NCI-H82 treated with DMSO at 0.1 percent for 48 hours (cell line): Measurements from ENCODE around the gene ORC6.
"Not testable (repeated sequence)": the region's sequence is repeated elsewhere in the genome, so short reads cannot be mapped to it uniquely, and the experiment has no call there.

Source experiments
- DNase-seq: peaks from one replicate; lab custom pipeline; 2025; ENCODE audit not compliant: unreplicated experiment; lab: John Stamatoyannopoulos, UW

Gene ORC6, protein sequence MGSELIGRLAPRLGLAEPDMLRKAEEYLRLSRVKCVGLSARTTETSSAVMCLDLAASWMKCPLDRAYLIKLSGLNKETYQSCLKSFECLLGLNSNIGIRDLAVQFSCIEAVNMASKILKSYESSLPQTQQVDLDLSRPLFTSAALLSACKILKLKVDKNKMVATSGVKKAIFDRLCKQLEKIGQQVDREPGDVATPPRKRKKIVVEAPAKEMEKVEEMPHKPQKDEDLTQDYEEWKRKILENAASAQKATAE

DNA sequence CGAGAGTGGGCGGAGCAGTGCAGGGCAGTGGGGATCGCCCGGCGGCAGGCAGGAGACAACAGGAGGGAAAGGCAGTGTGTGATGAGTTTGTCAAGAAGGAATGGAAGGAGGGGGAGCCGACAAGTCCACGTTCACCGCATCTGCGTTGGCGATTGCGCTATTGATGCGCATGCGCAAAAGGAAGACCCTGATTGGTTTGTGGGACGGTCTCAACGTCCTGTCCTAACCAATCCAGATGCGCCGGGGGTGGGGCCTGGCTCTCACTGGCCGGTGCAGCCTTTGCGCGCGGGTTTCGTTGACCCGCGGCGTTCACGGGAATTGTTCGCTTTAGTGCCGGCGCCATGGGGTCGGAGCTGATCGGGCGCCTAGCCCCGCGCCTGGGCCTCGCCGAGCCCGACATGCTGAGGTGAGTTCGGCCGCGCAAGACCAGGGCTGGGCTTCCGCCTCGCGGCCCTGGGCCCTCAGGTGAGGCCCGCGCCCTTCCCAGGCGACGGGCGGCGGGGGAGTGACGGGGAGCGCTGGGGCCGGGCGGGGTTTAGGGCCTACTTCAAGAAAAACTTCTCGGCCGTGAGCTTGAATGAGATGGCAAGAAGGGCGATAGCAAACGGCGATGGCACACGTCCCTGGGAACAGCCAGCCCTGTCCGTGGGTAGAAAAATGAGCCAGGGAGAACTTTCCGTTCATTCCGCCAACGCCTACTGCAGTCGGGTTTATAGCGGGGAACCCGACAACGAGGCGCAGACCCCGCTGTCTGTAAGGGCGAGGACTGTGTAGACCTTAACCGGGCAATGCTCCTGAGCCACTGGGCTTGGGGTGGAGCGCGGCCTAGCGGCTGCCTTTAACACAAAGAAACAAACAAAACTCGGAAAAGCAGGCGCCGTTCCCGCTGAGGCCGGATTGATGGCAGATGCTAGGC is at the start of gene ORC6:
Gene ORC6, plus strand, starts transcription at position 295 of the 916 bp plus-strand sequence. Its CDS starts 47 bp downstream, at position 342.
- DNase-seq = peak; percentile 86

DNA sequence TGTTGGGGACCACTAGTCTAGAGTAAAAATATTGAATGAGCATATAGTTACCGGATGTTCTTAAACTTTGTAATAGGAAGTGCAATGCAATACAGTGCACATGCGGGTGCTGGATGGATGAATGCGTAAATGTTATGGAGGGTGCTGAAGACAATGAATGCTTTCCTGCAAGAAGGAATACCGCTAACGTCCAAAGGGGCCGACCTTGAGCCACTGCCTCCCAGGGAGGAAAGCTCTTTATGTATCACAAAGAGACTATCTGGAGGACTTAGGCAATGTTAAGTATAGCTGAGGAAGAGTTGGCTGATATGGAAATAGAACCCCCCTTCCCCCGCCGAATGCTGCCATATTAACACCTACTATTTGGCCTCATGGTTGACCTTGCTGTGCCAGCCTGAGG is 40.8 kb upstream of the ORC6 start:
- DNase-seq = no peak

DNA sequence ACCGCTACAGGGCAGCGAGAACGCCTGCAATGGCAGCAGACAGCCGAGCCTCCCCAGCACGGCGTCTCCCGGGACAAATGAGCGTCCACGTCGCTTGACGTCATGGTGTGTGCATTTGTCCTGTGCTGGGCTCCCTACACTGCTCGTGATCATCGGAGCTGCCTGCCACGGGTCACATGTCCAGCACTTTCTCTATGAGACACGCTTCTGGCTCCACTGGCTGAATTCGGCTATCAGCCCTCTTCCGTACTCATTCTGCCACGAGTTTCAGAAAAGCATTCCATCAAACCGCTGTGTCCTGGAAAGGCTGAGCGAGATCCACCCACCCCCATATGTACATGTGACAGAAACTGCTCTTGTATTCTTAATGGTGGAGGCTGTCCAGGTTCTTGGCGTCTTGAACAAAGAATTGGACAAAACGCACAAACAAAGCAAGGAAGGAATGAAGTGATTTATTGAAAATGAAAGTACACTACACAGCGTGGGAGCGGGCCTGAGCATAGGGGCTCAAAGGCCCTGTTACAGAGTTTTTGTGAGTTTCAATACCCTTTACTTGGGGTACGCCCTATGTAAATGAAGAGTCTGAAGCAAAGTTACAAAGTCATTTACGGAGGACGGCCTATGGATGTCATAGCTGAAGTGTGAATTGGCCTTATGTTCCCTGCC is 39.7 kb upstream of the ORC6 start:
- DNase-seq = no peak

- no peak for DNase-seq
These were observed 39.2 kb upstream of the ORC6 start for GRCh38 chr16:46650254-46650623.

DNA sequence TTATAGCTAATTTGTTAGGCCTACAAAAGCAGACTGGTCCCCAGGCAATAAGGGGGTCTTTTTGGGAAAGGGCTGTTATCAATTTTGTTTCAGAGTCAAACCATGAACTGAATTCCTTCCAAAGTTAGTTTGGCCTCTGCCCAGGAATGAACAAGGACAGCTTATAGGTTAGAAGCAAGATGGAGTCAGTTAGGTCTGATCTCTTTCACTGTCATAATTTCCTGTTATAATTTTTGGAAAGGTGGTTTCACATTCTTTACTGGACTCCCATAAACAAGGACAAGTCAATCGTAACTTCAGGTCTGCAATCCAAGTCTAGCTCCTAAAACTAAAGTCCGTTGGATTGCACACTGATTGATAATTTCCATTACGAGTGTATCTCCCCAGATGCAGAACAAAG is 38.2 kb upstream of the ORC6 start:
- DNase-seq = no peak

GRCh38 chr16:46658925-46659324 is 30.5 kb upstream of the ORC6 start:
- no peak for DNase-seq

DNA sequence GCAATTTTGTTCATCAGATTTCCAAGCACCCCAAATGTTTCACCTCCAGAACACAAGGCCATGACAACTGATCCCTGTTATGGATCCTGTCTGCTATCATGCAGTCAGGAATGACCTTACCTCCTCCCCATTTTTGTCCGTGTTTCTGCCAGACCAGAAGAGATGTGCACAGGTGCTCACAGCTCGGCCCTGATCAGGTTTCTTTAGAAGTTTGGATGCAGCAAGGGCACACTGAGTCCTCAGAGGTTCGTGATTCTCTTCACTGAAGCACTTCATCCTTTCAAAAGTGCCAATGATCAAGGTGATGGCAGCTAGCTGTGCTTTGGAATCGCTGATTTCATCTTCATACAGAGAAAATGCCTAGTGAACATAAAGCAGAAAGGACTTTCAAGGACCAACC is 27.3 kb upstream of the ORC6 start:
- DNase-seq = no peak

GRCh38 chr16:46673320-46674013 is 16.0 kb upstream of the ORC6 start:
- peak; percentile 21 for DNase-seq

- not testable (repeated sequence) for DNase-seq
These were observed 11.5 kb upstream of the ORC6 start for GRCh38 chr16:46677943-46678342.

DNA sequence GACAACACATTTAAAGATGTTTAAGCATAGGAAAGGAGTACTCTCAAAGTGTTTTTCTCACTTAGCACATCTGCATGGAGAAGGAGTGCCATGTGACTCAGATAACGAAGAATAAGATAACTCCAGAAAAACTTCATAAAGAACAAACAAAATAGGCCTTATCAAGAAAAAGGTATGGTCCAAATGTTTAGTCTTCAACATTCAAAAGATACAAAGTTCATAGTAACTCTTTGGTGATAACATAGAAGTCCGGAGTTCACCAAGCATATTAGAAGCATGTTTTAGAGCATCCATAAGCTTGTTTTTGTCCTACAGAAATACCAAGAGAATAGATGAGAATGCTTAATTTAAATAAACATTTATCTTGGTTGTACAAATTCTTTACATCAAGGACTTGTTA is 7.6 kb upstream of the ORC6 start:
- DNase-seq = not testable (repeated sequence)

DNA sequence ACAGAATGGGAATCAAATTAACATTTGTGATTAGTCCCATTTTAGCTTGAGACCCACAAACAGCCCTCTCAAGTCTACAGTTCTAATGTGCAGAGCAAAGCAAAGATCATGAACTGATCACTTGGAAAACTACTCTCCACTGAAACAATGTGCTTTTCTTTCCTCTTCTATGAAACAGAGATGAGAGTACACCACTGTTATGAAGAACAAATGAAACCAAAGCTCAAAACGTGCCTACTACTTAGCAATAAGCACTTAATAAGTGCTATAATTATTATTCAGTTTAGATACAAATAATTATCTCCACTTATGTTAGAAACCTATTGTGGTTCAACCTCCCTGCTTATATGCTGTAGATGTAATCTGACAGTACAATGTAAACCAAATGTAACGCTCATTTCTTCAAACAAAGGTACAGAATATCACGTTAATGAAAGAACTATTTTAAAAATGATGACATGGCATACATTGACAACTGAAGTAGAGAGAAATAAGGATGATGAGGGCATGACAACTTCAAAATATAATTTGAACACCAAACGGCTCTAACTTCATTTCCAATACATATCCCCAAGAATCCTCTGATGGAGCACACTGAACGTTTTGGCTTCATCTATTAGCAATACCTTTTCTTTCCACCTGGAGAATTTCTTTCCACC is 2.5 kb upstream of the ORC6 start:
- no peak for DNase-seq

DNA sequence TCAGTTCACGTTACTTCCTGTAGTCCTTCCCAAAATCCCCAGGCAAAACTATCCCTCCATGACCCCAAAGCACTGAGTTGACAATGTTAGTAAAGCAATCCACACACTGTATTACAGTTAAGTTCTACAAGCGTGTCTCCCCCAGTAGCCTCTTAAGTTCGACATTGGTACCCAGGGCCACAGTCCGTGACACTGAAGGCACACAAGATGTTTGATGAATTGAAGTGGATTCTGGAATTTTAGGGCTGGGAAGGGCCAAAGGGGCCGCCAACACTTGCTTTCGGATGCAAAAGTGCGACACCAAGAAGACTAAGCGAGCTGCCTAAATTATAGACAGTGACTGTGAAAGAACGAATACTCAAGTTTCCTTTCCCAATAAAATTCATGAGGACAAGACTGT is 2.0 kb upstream of the ORC6 start:
- DNase-seq = no peak

DNA sequence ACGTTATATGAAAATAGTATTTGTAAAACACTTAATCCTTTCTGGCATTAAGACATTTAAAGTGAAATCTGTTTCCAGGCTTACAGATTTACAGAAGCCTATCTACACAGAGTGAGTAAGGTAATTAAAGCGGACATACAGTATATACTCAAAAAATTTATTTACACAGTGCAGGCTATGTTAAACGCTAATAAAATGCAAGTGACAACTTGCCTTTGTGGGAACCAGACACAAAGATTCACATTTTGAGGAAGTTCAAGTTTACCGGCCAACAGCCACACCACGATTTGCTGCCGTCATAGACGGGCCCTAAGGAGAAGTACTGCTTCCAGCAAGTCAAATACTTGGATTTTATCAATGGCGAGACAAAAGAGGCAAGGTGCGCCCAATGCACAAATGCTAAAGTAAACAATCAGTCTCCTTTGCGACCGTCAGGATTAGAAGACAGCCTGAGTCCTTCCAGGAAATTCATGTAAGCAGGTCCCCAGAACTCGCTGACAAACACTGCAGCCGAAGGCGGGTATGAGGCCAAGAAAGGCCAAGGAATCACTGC is 1.3 kb upstream of the ORC6 start:
- DNase-seq = no peak

- DNase-seq = peak; percentile 92
These were observed 650 bp upstream of the ORC6 start, which contains the start of gene VPS35 for GRCh38 chr16:46688654-46689364. TSS of gene VPS35 (minus strand) at chr16:46689178. CDS start at chr16:46689133, 45 bp downstream.

DNA sequence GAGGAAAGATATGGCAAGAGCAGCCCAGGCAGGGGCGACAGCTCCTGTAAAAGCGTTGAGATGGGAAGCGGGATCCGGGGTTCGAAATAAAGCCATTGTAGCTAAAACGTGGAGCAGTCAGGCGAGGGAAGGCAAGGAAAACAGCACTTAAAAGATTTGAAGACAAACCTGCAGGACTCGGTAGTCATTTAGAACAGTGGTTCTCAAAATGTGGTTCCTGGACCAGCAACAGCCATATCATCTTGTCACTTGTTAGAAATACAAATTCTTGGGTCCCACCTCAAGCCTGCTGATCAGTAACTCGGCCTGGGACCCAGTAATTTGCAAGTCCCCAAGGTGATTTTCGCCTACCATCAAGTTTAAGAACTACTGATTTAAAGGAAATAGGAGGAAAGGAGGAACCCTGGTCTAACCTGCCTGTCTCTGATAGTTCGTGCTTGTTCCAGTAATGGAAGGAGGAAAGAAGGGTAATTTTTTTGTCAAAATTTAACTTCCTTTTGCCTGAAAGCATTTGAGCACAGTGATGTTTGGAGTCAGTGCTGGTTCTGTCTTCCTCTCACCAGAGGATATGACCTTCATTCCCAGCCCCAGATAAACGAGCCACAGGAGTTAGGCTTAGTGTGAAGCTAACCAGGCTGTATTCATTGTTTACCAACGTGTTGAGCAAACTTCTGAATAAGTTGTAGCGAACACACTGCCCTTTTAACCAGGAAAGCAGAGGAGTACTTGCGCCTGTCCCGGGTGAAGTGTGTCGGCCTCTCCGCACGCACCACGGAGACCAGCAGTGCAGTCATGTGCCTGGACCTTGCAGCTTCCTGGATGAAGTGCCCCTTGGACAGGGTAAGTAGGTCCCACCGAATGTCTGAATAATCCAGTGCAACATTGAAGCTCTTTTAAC is 1.1 kb downstream of the ORC6 start:
- no peak for DNase-seq

- DNase-seq = no peak
These were observed 2.3 kb downstream of the ORC6 start for GRCh38 chr16:46691726-46692125.

GRCh38 chr16:46693598-46693997 is 4.1 kb downstream of the ORC6 start:
- no peak for DNase-seq

- DNase-seq = no peak
These were observed 6.5 kb downstream of the ORC6 start for GRCh38 chr16:46695937-46696336.

DNA sequence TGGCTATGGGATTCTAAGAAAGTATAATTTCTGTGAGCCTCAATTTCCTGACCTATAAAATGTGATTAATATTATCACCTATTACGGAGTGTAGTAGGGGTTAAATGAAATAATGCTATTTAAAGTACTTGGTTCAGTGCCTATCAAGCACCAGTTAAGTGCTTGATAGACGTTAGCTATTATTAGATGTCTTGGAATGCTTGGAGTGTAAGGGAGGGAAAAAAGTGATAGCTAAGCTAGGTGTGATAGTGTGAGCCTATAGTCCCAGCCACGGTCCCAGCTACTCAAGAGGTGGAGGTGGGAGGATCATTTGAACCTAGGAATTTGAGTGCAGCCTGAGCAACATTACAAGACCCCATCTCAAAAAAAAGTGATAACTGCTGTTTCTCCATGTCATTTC is 7.5 kb downstream of the ORC6 start:
- DNase-seq = no peak
